HG03108 (cell line): ENCODE results near the gene ABTB2.
"Not testable (repeated sequence)": the region's sequence is repeated elsewhere in the genome, so short reads cannot be mapped to it uniquely, and the experiment has no call there.

Experiments
- ATAC-seq: cut with Tn5 transposase; IDR thresholded peaks from one replicate; pipeline ENCODE4 v1.9.1; 2021; ENCODE audit warnings: moderate library complexity; ENCODE audit not compliant: unreplicated experiment

Gene ABTB2

DNA sequence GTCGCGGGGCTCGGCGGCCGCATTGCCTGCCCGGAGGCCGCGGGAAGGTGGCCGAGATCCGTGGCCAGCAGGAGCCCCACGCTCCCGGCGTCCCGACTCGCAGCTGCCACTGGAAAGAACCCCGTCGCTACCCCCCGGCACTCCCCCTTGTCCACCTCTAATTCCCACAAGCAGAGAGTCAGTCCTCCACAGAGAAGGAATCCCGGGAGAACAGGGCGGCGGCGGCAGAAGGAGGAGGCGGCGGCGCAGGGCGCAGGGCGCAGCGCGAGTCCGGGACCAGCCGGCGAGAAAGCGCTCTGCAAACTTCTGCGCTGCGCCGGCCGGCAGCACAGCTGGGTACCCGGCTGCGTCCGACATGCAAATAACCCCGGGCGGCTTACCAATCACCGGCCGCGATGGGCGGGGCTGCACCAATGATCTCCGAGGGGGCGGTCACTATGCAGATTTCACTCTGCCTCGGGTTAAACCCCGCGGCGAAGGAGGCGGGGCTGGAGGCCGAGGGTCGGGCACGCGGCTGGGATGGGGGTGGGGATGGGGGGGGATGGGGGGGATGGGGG is at the start of gene ABTB2:
ABTB2 (minus strand) TSS at position 310 of the 557 bp plus-strand sequence.
- peak; percentile 86 for ATAC-seq

- ATAC-seq = no peak
These were observed 49.5 kb upstream of the ABTB2 start for GRCh38 chr11:34407121-34407813.

DNA sequence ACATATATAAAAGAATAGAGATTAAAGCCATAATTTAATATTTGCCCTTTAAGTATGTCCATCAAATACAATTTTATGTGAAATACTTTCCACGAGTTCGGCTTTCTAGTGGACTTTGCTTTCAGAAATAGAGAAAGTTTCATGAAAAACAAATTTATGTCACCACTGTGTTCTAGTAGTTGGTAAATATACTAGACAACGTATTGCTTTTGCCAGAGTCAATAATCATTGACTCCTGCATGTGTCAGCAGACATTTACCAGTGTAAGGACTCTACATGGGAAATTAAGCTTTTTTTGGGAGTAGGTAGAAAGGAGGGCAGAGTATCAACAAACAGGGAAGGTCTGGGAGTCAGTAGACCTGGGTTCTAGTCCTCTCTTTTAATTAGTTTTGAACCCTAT is 48.6 kb upstream of the ABTB2 start:
- no peak for ATAC-seq

DNA sequence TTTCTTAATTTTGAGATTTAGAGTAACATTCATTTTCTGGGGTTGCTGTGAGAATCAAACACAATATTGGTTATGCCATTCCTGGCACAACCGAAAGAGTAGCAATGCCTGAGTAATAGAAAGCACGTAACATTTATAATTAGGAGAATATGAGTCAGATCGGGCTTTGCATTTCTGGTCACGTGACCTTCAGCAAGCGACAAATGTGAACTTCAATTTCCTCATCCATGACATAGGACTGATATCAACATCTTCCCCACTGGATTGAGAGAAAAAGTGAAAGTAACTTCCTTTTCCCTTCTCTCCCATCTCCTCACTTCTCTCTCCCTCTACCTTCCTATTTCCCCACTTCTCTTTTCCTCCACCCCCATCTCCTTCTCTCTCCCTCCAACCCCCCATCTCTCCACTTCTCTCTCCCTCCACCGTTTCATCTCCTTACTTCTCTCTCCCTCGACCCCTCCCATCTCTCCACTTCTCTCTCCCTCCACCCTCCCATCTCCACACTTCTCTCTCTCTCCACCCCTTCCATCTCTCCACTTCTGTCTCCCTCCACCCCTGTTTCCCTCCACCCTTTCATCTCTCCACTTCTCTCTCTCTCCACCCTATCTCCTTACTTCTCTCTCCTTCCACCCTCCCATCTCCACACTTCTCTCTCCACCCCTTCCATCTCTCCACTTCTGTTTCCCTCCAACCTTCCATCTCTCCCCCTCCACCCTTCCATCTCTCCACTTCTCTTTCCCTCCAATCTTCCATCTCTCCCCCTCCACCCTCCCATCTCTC is 47.5 kb upstream of the ABTB2 start:
- no peak for ATAC-seq

GRCh38 chr11:34404280-34404679 is 46.5 kb upstream of the ABTB2 start:
- ATAC-seq = no peak

DNA sequence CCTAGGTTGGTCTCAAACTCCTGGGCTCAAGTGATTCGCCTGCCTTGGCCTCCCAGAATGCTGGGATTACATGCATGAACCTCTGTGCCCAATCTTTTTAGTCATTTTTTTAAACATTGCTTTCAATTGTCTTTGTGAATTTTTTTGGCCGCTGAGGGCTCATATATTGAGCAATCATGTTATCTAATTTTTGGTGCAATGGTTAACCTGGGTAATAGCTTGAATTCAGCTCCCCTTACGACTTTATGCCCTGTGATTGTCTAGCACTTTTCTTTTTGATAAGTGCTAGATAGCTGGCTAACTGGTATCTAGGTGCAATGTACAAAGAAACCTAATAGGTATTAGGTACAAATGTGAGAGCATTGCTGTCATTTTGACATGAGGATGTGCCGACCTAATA is 45.6 kb upstream of the ABTB2 start:
- no peak for ATAC-seq

DNA sequence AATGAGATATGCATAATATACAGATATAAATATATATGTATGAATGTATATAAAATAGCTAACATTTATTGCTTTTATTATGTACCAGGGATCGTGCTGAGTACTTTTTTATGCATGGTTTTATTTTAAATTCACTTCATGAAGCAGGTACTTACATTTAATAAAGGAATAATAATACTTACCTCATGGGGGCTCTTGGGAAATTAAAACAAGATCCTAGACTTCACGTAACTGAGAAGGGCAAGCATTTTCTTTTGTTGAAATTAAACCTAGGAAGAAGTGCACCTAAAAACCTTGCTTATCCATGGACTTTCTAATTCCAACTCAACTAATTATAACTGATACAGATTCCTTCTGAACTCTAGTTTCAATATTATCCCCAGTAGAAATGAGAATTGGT is 40.0 kb upstream of the ABTB2 start:
- no peak for ATAC-seq

DNA sequence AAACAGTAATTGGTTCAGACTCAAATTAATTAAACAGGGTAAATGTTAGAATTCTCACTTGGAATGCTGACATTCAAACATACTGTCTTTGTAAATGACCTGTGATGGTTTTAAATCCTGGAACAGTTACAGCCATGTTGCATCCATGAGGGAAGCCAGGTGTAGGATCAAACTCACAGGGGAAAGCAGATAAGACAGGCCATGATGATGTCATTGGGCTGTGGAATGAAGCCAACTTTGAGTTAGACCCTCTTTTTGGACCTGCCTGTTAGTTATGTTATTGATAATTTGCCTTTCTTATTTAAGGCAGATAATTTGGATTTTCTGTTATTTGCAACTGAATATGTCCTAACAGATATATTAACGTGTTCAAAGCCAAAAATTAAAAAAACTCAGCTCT is 39.3 kb upstream of the ABTB2 start:
- no peak for ATAC-seq

- ATAC-seq = no peak
These were observed 38.2 kb upstream of the ABTB2 start for GRCh38 chr11:34395916-34396550.

GRCh38 chr11:34394771-34395300 is 37.0 kb upstream of the ABTB2 start:
- no peak for ATAC-seq

DNA sequence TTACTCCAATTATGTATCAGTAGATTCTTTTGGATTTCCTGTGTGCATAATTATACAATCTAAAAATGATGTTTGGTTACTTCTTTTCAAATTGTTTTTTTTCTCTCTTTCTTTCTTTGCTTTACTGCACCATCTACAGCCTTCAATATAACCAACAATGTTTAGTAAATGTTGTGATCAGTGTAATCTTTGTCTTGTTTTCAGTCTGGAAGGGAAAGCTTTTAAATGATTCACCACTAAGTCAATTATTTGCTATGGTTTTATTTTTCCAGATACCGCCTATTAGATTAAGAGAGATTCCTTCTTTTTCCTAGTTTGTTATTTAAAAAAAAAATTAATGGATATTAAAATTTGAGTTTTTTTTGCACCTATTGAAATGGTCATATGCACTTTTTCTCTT is 29.8 kb upstream of the ABTB2 start:
- no peak for ATAC-seq

- not testable (repeated sequence) for ATAC-seq
These were observed 28.5 kb upstream of the ABTB2 start for GRCh38 chr11:34386356-34386755.

GRCh38 chr11:34382532-34383276 is 24.9 kb upstream of the ABTB2 start:
- ATAC-seq = no peak

DNA sequence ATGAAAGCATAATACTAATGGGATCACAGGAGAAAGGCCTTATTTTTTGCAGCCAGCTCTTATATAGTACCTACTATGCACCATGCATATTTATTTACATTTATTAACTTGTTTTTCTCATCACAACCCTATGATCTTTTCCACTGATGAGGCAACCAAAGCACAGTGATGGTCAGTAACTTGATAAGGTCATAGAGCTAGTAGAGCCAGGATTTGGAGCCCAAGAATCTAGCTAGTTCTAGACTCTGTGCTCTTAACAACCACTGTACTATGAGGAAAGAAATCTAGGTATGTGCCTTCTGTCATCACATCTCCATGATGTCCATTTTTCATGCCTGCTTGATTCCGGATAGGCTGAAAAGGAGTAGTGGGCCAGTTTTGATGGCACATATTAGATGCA is 24.0 kb upstream of the ABTB2 start:
- no peak for ATAC-seq

GRCh38 chr11:34380696-34381095 is 22.9 kb upstream of the ABTB2 start:
- ATAC-seq = no peak

- no peak for ATAC-seq
These were observed 21.7 kb upstream of the ABTB2 start for GRCh38 chr11:34379539-34379938.

- no peak for ATAC-seq
These were observed 21.3 kb upstream of the ABTB2 start for GRCh38 chr11:34379079-34379478.

DNA sequence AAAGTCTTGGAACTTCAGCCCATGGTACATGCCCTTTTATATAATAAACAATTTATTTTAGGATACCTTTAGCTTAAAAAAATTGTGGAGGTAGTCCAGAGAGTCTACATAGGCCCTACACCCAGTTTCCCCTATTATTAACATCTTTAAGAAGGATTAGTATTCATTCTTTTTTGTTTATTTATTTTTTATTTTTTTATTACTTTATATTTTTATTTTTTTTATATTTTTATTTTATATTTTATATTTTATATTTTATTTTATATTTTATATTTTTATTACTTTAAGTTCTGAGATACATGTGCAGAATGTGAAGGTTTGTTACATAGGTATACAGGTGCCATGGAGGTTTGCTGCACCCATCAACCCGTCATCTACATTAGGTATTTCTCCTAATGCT is 15.9 kb upstream of the ABTB2 start:
- ATAC-seq = no peak

DNA sequence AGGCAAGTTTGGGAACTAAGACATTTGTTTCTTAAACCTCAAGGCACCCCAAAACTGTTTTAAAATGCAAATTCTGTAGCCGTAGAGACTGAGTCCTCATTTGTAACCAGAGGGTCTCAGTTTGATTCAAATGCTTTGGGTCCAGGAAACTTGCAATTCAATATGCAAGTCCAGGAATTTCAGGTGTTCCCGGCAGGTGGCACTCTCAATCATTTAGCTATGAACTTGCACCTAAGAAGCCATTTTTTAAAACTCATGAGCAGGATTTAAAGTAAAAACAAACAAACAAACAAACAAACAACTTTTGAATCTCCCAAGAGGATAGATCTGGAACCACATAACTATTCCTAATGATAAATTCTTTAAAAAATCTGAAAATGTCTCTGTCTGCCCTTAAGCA is 8.7 kb upstream of the ABTB2 start:
- ATAC-seq = no peak

DNA sequence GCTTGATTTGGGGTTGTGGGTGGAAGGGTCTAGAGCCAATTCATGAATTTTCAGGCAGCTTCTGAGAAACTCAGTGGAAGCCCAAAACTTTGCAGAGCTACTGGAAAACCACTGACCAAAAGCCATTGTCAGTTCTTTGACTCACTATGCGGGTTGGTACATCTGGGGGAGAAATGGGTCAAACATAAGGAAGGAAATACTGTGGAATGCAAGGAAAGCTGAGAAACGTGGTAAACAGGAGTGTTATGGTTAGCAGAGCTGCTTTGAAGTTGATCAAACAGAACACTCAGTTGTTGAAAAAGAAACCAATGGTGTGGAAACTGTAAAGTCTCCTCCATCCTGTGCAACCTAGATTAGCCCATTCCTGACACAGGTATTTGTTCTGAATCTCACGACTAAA is 6.3 kb upstream of the ABTB2 start:
- ATAC-seq = no peak
